Measurements from ENCODE around the gene THY1. TPM values are rescaled to one million over a fixed set of nuclear protein-coding genes. Genes with fewer than 3 reads are reported as not detected.

THY1 gene
- total RNA-seq, 1 experiment from 2014 or later, result 1.1 TPM

DNA sequence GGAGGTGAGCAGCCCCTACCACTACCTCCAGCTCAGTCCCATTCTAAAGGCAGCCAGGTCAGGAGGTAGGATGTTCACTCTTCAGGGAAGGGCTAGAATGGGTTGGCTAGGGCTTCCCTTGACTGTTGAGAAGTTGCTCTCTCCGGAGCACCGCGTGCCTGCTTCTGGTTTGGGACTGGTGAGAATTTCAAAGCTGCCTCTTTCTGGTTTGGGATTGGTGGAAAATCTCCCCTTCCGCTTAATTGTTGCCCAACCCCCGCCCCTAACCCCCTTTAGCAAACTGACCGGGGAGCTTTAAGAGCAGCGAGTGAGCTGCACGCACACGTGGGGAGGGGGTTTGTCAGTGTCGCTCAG is 42.2 kb downstream of the THY1 start:
- no peak for TF ChIP-seq POLR2A (IDR thresholded peaks at IDR 0.05; ENCODE audit: borderline replicate concordance, extremely low read depth, insufficient read depth, insufficient read length)
- no peak for TF ChIP-seq ZNF274 (IDR thresholded peaks at IDR 0.05; ENCODE audit: low read depth, low read length)
- no peak for TF ChIP-seq ATF3 (IDR thresholded peaks at IDR 0.05)
- no peak for TF ChIP-seq ELF1 (IDR thresholded peaks at IDR 0.05; ENCODE audit: borderline replicate concordance, low read depth)
- TF ChIP-seq YY1 (IDR thresholded peaks at IDR 0.05; ENCODE audit: extremely low read depth, insufficient replicate concordance, low read depth, low read length), result no peak
- Histone ChIP-seq H3K9ac (ENCODE audit: low read length) (peak overlapping the region; percentile 71), H2AFZ (ENCODE audit: low read depth, low read length, poor library complexity, severe bottlenecking) (no peak overlapping the region), H3K9me2 (ENCODE audit: insufficient read depth) (no peaks in the 10 kb centered on the region), H3K4me2 (ENCODE audit: low read length) (peak overlapping the region; percentile 89), H3K79me2 (ENCODE audit: insufficient read depth, low read length) (no peaks in the 10 kb centered on the region), H3K4me3 (replicated peaks in 1 of 2; ENCODE audit: low read depth in 1 of 2, low read length in 2 of 2) (peak overlapping the region; percentile 63 to 65), H3K4me1 (ENCODE audit: control insufficient read depth in 1 of 2, insufficient read depth in 2 of 2, low read length in 2 of 2) (peaks cover 6 to 33% of the 10 kb centered on the region in 2 experiments; a peak in 3 of 4 replicates), H3K9me3 (ENCODE audit: control insufficient read depth in 1 of 2, insufficient read depth in 1 of 2, low read depth in 1 of 2, low read length in 2 of 2) (no peaks in the 10 kb centered on the region), H3K27me3 (ENCODE audit: insufficient read depth, low read length) (no peaks in the 10 kb centered on the region), H3K27ac (ENCODE audit: low read depth, low read length) (no peak overlapping the region; the same call in 1 of the 2 replicates), H4K20me1 (ENCODE audit: insufficient read depth) (no peaks in the 10 kb centered on the region), H3K36me3 (ENCODE audit: control insufficient read depth in 1 of 2, insufficient read depth in 2 of 2, low read length in 2 of 2) (no peaks in the 10 kb centered on the region)
- ATAC-seq, result no peak
- RAD21 ChIA-PET (ENCODE audit: low non-redundant PET in 1 of 2, low total read pairs in 2 of 2, uncharacterized antibody in 2 of 2, unreplicated experiment in 2 of 2), result no interaction called here
- CTCF ChIA-PET, result interaction anchor here (0.9 to 2.7 kb wide), 8 partner anchors 8 to 94 kb away, joined by 3 to 16 read pairs (median 8); no protein-coding TSS in a partner anchor
- DNase-seq (ENCODE audit: low read depth, low spot score), result no peak
- TSS peak; percentile 68 for BruUV-seq (replicated peaks)
- intact Hi-C loops (cut with micrococcal nuclease), result loop anchor here (1.0 to 5.0 kb wide), 2 partner anchors 279 to 325 kb away; partner anchors contain the start of gene DPAGT1
- POLR2A ChIA-PET, result no interaction called here

- CTCF ChIA-PET, result interaction anchor here (1.2 to 2.7 kb wide), 7 partner anchors 9 to 95 kb away, joined by 5 to 16 read pairs (median 9); no protein-coding TSS in a partner anchor
- peak overlapping the region; percentile 89 for H3K4me2 ChIP-seq (ENCODE audit: low read length)
- POLR2A ChIA-PET, result no interaction called here
- TF ChIP-seq POLR2AphosphoS5 (IDR thresholded peaks at IDR 0.05; ENCODE audit: low read depth, low read length), result no peak
- no peak for TF ChIP-seq YY1 (IDR thresholded peaks at IDR 0.05; ENCODE audit: extremely low read depth, insufficient replicate concordance, low read depth, low read length)
- TF ChIP-seq ZFX (IDR thresholded peaks at IDR 0.05), result no peak
- no peak for TF ChIP-seq SP1 (IDR thresholded peaks at IDR 0.05; ENCODE audit: low read depth)
- TF ChIP-seq, protein P1, sequence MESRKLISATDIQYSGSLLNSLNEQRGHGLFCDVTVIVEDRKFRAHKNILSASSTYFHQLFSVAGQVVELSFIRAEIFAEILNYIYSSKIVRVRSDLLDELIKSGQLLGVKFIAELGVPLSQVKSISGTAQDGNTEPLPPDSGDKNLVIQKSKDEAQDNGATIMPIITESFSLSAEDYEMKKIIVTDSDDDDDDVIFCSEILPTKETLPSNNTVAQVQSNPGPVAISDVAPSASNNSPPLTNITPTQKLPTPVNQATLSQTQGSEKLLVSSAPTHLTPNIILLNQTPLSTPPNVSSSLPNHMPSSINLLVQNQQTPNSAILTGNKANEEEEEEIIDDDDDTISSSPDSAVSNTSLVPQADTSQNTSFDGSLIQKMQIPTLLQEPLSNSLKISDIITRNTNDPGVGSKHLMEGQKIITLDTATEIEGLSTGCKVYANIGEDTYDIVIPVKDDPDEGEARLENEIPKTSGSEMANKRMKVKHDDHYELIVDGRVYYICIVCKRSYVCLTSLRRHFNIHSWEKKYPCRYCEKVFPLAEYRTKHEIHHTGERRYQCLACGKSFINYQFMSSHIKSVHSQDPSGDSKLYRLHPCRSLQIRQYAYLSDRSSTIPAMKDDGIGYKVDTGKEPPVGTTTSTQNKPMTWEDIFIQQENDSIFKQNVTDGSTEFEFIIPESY (IDR thresholded peaks at IDR 0.05; ENCODE audit: extremely low read depth, insufficient replicate concordance, low read length), result no peak
- TF ChIP-seq EZH2phosphoT487 (IDR thresholded peaks at IDR 0.05; ENCODE audit: borderline replicate concordance), result no peak
- TF ChIP-seq CEBPB (IDR thresholded peaks at IDR 0.05; ENCODE audit: low read depth), result no peak
- no peak for TF ChIP-seq FOSL1 (IDR thresholded peaks at IDR 0.05; ENCODE audit: low read depth)
- no peak for TF ChIP-seq SIN3A (IDR thresholded peaks at IDR 0.05; ENCODE audit: low read depth)
- TF ChIP-seq ELF1 (IDR thresholded peaks at IDR 0.05; ENCODE audit: borderline replicate concordance, low read depth), result no peak
- TF ChIP-seq MAX (IDR thresholded peaks at IDR 0.05), result no peak
- no peak for TF ChIP-seq EZH2 (IDR thresholded peaks at IDR 0.05)
- TF ChIP-seq TCF7L2 (IDR thresholded peaks at IDR 0.05; ENCODE audit: borderline replicate concordance, extremely low read depth, insufficient read depth, insufficient read length), result no peak
Observed at GRCh38 chr11:119380160-119380826, 42.7 kb downstream of the THY1 start.

More at GRCh38 chr11:119380160-119380826, 42.7 kb downstream of the THY1 start:
- H3K4me1 ChIP-seq (ENCODE audit: control insufficient read depth in 1 of 2, insufficient read depth in 2 of 2, low read length in 2 of 2), result peaks cover 6 to 33% of the 10 kb centered on the region in 2 experiments; a peak in 3 of 4 replicates
- ATAC-seq, result no peak
- no peaks in the 10 kb centered on the region for H4K20me1 ChIP-seq (ENCODE audit: insufficient read depth)
- no peak overlapping the region for H2AFZ ChIP-seq (ENCODE audit: low read depth, low read length, poor library complexity, severe bottlenecking)
- RAD21 ChIA-PET (ENCODE audit: low non-redundant PET in 1 of 2, low total read pairs in 2 of 2, uncharacterized antibody in 2 of 2, unreplicated experiment in 2 of 2), result no interaction called here
- H3K9ac ChIP-seq (ENCODE audit: low read length), result peak overlapping the region; percentile 71
- peak overlapping the region in 1 of 2 experiments; percentile 65; a peak in 3 of 4 replicates for H3K4me3 ChIP-seq (replicated peaks in 1 of 2; ENCODE audit: low read depth in 1 of 2, low read length in 2 of 2)
- no peaks in the 10 kb centered on the region for H3K79me2 ChIP-seq (ENCODE audit: insufficient read depth, low read length)
- intact Hi-C loops (cut with micrococcal nuclease), result loop anchor here (5.0 kb wide), 1 partner anchor 278 kb away; the partner anchor contains the start of gene DPAGT1
- no peaks in the 10 kb centered on the region for H3K36me3 ChIP-seq (ENCODE audit: control insufficient read depth in 1 of 2, insufficient read depth in 2 of 2, low read length in 2 of 2)
- H3K9me3 ChIP-seq (ENCODE audit: control insufficient read depth in 1 of 2, insufficient read depth in 1 of 2, low read depth in 1 of 2, low read length in 2 of 2), result no peaks in the 10 kb centered on the region
- no peak for DNase-seq (ENCODE audit: low read depth, low spot score)
- no TSS peak for BruUV-seq (replicated peaks)
- H3K9me2 ChIP-seq (ENCODE audit: insufficient read depth), result no peaks in the 10 kb centered on the region
- no peaks in the 10 kb centered on the region for H3K27me3 ChIP-seq (ENCODE audit: insufficient read depth, low read length)
- H3K27ac ChIP-seq (ENCODE audit: low read depth, low read length), result no peak overlapping the region
